DND-41 (cell line): Measurements from ENCODE around the gene METTL17.

ENCODE experiments used
- EZH2 ChIP-seq: IDR thresholded peaks from 3 replicates; pipeline ENCODE4 v1.6.1; 2012; ENCODE audit warnings: borderline replicate concordance, low read depth, mild to moderate bottlenecking, moderate library complexity, low read length, inconsistent platforms; ENCODE audit not compliant: severe bottlenecking
- TF ChIP-seq, protein P1 (sequence below): IDR thresholded peaks from 2 replicates; pipeline ENCODE4 v1.5.1; 2012; ENCODE audit warnings: borderline replicate concordance, low read length, moderate library complexity, mild to moderate bottlenecking; ENCODE audit not compliant: poor library complexity, severe bottlenecking; ENCODE audit errors: extremely low read depth

DNA sequence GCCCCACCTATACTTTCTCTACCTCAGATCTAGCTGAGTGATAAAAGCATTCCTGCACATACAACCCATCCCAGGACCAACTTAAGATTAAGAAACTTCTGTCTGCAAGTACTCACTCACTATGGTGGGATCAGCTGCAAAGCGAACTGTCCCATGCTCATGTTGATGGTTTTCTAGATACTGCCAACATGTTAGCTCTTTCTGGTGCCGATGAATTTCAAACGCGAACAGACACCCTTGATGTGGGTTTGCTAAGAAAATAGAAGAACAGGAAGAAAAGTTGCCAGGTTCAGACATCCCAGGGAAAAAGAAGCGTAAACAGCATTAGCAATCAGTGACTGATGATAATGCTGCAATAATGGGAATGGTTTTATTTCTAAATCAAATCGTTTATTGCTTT, 7.8 kb downstream of the METTL17 start:
- TF ChIP-seq, protein P1, sequence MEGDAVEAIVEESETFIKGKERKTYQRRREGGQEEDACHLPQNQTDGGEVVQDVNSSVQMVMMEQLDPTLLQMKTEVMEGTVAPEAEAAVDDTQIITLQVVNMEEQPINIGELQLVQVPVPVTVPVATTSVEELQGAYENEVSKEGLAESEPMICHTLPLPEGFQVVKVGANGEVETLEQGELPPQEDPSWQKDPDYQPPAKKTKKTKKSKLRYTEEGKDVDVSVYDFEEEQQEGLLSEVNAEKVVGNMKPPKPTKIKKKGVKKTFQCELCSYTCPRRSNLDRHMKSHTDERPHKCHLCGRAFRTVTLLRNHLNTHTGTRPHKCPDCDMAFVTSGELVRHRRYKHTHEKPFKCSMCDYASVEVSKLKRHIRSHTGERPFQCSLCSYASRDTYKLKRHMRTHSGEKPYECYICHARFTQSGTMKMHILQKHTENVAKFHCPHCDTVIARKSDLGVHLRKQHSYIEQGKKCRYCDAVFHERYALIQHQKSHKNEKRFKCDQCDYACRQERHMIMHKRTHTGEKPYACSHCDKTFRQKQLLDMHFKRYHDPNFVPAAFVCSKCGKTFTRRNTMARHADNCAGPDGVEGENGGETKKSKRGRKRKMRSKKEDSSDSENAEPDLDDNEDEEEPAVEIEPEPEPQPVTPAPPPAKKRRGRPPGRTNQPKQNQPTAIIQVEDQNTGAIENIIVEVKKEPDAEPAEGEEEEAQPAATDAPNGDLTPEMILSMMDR, result no peak
- no peak for TF ChIP-seq EZH2
